ENCODE results near the gene TRPM3.

DNA sequence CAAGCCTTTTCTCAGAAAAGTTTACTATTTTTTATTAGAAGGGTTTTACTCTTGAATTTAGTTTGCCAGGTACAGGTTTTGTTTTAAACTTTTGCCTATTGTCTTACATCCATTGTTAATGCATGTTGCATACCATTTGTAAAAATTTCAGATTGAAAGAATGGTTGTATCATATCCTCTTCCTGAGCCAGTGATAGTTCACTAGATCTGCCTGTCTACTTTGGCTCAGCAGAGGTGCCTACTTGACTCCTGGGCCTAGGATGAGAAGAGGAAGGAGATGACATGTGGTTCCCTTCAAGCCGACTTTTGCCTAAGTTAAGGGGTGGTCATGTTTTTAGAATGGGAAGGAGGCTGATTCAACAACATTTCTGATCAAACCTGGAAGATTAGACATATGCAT is 232.9 kb downstream of the TRPM3 start:
- TF ChIP-seq, protein P1, sequence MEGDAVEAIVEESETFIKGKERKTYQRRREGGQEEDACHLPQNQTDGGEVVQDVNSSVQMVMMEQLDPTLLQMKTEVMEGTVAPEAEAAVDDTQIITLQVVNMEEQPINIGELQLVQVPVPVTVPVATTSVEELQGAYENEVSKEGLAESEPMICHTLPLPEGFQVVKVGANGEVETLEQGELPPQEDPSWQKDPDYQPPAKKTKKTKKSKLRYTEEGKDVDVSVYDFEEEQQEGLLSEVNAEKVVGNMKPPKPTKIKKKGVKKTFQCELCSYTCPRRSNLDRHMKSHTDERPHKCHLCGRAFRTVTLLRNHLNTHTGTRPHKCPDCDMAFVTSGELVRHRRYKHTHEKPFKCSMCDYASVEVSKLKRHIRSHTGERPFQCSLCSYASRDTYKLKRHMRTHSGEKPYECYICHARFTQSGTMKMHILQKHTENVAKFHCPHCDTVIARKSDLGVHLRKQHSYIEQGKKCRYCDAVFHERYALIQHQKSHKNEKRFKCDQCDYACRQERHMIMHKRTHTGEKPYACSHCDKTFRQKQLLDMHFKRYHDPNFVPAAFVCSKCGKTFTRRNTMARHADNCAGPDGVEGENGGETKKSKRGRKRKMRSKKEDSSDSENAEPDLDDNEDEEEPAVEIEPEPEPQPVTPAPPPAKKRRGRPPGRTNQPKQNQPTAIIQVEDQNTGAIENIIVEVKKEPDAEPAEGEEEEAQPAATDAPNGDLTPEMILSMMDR (IDR thresholded peaks at IDR 0.05; ENCODE audit: low read depth, low read length): no peak
- no peak for TF ChIP-seq EZH2phosphoT487 (IDR thresholded peaks at IDR 0.05; ENCODE audit: low read depth)

Data from OCI-LY3 (cell line).